ENCODE measurements around the gene SP1. TPM values are rescaled to one million over a fixed set of nuclear protein-coding genes. Genes with fewer than 3 reads are reported as not detected.
A peak's percentile ranks its signal among the peaks of the same experiment; 100 is the strongest.

SP1 gene
- total and polyA plus RNA-seq, 9 of the 15 experiments (the other 6 are each of a cell fraction or from before 2014, with no cell fraction given): 8.0 to 65.5 (median 41.6) TPM

DNA sequence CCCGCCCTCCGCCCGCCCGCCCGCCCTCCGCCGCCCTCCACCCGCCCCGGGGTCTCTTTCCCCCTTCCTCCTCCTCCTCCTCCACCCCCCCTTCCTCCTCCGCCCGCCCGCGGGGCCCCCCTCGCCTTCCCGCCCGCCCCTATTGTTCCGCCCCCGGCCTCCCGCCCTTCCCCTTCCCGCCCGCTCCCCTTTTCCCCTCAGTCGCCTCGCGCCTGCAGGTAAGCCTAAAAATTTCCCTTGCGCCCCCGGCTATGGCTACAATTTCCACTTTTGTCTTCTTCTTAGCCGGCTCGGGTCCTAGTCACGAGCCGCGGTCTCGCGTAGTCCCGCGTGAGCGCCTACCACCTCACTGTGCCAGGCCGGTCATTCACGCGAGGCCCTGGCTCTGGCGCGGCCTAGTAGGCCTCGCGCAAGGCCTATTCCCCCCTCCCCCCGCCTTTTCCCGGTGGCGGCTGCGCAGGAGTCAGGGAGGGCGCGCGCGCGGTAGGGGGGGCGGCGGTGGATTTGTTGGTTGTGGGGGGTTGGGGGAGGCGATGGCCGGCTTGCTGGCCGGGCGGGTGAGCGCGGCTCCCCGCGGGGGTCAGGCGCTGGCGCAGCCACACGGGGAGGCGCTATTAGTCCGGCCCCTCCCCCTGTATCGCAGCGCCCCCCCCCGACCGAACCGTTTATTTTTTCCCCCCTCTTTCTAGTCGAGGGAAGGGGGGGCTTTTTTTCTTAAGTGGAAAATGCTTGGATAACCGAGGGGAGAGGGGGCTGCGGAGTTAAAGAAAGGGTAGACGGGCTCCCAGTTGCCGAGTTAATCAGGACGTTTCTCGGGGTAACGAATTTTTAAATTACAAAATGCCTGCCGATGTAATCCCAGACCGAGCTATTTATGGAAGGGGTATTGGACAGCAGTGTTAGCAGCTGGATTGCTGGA lies 72.4 kb downstream of the SP1 start (continued):
- TF ChIP-seq CCAR2 (IDR thresholded peaks at IDR 0.05; ENCODE audit: low read depth, low read length) (no peak), ATF7 (IDR thresholded peaks at IDR 0.05) (no peak), ZNF76 (CRISPR knock-in tag; IDR thresholded peaks at IDR 0.05; ENCODE audit: borderline replicate concordance) (no peak), SIRT6 (IDR thresholded peaks at IDR 0.05; ENCODE audit: low read depth, low read length) (no peak), TRIM28 (IDR thresholded peaks at IDR 0.05) (peak; percentile 16; the same call in 1 of the 2 replicates), KLF13 (tag; IDR thresholded peaks at IDR 0.05; ENCODE audit: borderline replicate concordance, low read depth) (0 out of 2 replicates have a peak, but pooled peaks have one; percentile 40), ZFP30 (CRISPR knock-in tag; IDR thresholded peaks at IDR 0.05; ENCODE audit: borderline replicate concordance) (no peak), SMAD2 (IDR thresholded peaks at IDR 0.05; ENCODE audit: low read depth, low read length) (no peak), RBM17 (IDR thresholded peaks at IDR 0.05; ENCODE audit: borderline replicate concordance, low read depth, low read length) (no peak), ZNF212 (CRISPR knock-in tag; IDR thresholded peaks at IDR 0.05) (no peak; the same call in 1 of the 2 replicates), ZFP36 (IDR thresholded peaks at IDR 0.05; ENCODE audit: low read depth, low read length, partially characterized antibody) (no peak), ETV5 (CRISPR knock-in tag; IDR thresholded peaks at IDR 0.05; ENCODE audit: low read depth) (no peak), NFYB (IDR thresholded peaks at IDR 0.05; ENCODE audit: extremely low read depth, insufficient read length) (no peak), CEBPG (CRISPR knock-in tag; IDR thresholded peaks at IDR 0.05) (no peak), CEBPG (tag; conservative IDR thresholded peaks at IDR 0.05 in 1 of 2, IDR thresholded peaks at IDR 0.05 in 1 of 2) (no peak), SUPT5H (IDR thresholded peaks at IDR 0.05) (peak; percentile 64), KDM1A (IDR thresholded peaks at IDR 0.05) (no peak)
- TF ChIP-seq, protein P1, sequence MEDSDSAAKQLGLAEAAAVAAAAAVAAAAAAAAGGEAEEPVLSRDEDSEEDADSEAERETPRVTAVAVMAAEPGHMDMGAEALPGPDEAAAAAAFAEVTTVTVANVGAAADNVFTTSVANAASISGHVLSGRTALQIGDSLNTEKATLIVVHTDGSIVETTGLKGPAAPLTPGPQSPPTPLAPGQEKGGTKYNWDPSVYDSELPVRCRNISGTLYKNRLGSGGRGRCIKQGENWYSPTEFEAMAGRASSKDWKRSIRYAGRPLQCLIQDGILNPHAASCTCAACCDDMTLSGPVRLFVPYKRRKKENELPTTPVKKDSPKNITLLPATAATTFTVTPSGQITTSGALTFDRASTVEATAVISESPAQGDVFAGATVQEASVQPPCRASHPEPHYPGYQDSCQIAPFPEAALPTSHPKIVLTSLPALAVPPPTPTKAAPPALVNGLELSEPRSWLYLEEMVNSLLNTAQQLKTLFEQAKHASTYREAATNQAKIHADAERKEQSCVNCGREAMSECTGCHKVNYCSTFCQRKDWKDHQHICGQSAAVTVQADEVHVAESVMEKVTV (CRISPR knock-in tag; IDR thresholded peaks at IDR 0.05): no peak
- TF ChIP-seq, protein P2, sequence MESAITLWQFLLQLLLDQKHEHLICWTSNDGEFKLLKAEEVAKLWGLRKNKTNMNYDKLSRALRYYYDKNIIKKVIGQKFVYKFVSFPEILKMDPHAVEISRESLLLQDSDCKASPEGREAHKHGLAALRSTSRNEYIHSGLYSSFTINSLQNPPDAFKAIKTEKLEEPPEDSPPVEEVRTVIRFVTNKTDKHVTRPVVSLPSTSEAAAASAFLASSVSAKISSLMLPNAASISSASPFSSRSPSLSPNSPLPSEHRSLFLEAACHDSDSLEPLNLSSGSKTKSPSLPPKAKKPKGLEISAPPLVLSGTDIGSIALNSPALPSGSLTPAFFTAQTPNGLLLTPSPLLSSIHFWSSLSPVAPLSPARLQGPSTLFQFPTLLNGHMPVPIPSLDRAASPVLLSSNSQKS (CRISPR knock-in tag; IDR thresholded peaks at IDR 0.05): no peak
- TF ChIP-seq, protein P3, sequence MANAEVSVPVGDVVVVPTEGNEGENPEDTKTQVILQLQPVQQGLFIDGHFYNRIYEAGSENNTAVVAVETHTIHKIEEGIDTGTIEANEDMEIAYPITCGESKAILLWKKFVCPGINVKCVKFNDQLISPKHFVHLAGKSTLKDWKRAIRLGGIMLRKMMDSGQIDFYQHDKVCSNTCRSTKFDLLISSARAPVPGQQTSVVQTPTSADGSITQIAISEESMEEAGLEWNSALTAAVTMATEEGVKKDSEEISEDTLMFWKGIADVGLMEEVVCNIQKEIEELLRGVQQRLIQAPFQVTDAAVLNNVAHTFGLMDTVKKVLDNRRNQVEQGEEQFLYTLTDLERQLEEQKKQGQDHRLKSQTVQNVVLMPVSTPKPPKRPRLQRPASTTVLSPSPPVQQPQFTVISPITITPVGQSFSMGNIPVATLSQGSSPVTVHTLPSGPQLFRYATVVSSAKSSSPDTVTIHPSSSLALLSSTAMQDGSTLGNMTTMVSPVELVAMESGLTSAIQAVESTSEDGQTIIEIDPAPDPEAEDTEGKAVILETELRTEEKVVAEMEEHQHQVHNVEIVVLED (CRISPR knock-in tag; IDR thresholded peaks at IDR 0.05): peak; percentile 54; the same call in 1 of the 2 replicates
